Fibroblast of skin of right quadriceps (primary cell): ENCODE measurements around the gene LONRF3.

Source experiments
- DNase-seq: peaks from one replicate; pipeline ENCODE4 v3.0.0-alpha.2; 2013

LONRF3 gene

GRCh38 chrX:118974088-118974907, at the start of gene LONRF3:
Gene LONRF3, plus strand, starts transcription at chrX:118974618. Its CDS starts 163 bp downstream, at chrX:118974781.
- peak; percentile 14 for DNase-seq

GRCh38 chrX:118928151-118928550, 46.3 kb upstream of the LONRF3 start:
- DNase-seq = no peak

GRCh38 chrX:118935352-118935751, 39.1 kb upstream of the LONRF3 start:
- no peak for DNase-seq

- DNase-seq = no peak
These were observed 33.3 kb upstream of the LONRF3 start for GRCh38 chrX:118941147-118941546.

GRCh38 chrX:118943102-118943501, 31.3 kb upstream of the LONRF3 start:
- no peak for DNase-seq

- no peak for DNase-seq
These were observed 28.5 kb upstream of the LONRF3 start for GRCh38 chrX:118945921-118946320.

GRCh38 chrX:118948270-118948669, 26.1 kb upstream of the LONRF3 start:
- no peak for DNase-seq

- DNase-seq = no peak
These were observed 12.4 kb upstream of the LONRF3 start for GRCh38 chrX:118961866-118962560.

- DNase-seq = no peak
These were observed 11.3 kb upstream of the LONRF3 start for GRCh38 chrX:118963159-118963558.

GRCh38 chrX:118964252-118964651, 10.2 kb upstream of the LONRF3 start:
- no peak for DNase-seq

- DNase-seq = no peak
These were observed 9.0 kb upstream of the LONRF3 start for GRCh38 chrX:118965395-118965794.

- no peak for DNase-seq
These were observed 6.4 kb upstream of the LONRF3 start for GRCh38 chrX:118968031-118968430.

- DNase-seq = no peak
These were observed 2.9 kb upstream of the LONRF3 start for GRCh38 chrX:118971552-118971951.

GRCh38 chrX:118973389-118974087, 880 bp upstream of the LONRF3 start:
- no peak for DNase-seq

GRCh38 chrX:118974908-118975671, 672 bp downstream of the LONRF3 start:
- DNase-seq = no peak

GRCh38 chrX:118975831-118976598, 1.6 kb downstream of the LONRF3 start:
- peak; percentile 7 for DNase-seq

GRCh38 chrX:118976599-118977340, 2.4 kb downstream of the LONRF3 start:
- DNase-seq = no peak

- DNase-seq = no peak
These were observed 3.0 kb downstream of the LONRF3 start for GRCh38 chrX:118977424-118977823.

- DNase-seq = no peak
These were observed 4.0 kb downstream of the LONRF3 start for GRCh38 chrX:118978451-118978850.

GRCh38 chrX:118980761-118981160, 6.3 kb downstream of the LONRF3 start:
- DNase-seq = no peak

- DNase-seq = no peak
These were observed 9.1 kb downstream of the LONRF3 start for GRCh38 chrX:118983513-118983912.
